Hematopoietic multipotent progenitor cell treated with erythropoietin and hydrocortisone succinate and interleukin-3 and kit ligand, for 17 days (in vitro differentiated cells): ENCODE measurements around the gene CACHD1.
"Not testable (repeated sequence)": the region's sequence is repeated elsewhere in the genome, so short reads cannot be mapped to it uniquely, and the experiment has no call there.

Experiments used
- DNase-seq: peaks from one replicate; pipeline ENCODE4 v3.0.0-alpha.2; 2015; ENCODE audit warnings: low spot score

Gene CACHD1

GRCh38 chr1:64701886-64702285 lies 232.0 kb downstream of the CACHD1 start:
- no peak for DNase-seq

DNA sequence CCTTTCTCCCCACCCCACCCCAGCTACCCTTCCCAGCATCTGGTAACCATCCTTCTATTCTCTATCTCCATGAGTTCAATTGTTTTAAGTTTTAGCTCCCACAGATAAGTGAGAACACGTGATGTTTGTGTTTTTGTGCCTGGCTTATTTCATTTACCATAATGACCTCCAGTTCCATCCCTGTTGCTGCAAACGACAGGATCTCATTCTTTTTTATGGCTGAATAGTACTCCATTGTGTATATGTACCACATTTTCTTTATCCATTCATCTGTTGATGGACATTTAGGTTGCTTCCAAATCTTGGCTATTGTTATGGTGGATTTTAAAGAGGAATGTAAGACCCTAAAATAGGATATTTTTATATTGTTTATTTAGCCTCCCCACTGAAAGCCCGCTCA lies 232.7 kb downstream of the CACHD1 start:
- not testable (repeated sequence) for DNase-seq

- DNase-seq: no peak
Measured at GRCh38 chr1:64703600-64703999, 233.7 kb downstream of the CACHD1 start.

DNA sequence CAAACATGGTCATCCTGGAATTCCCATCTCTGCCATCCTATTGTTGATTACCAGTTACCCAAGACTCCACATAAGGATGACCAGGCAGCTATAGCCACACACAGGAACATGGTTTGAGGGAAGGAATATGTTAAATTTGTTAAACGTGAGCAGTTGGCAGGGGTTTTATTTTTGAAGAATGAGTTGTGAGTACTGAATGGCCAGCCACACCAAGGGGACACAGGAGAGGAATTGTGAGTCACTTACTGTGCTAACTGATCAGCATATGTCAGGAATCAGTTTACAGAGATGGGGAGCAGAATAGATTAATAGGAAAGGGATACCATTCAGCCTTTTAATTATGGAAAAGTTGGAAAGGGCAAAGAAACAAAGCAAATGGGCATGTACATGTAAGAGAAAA lies 235.7 kb downstream of the CACHD1 start:
- DNase-seq: no peak

DNA sequence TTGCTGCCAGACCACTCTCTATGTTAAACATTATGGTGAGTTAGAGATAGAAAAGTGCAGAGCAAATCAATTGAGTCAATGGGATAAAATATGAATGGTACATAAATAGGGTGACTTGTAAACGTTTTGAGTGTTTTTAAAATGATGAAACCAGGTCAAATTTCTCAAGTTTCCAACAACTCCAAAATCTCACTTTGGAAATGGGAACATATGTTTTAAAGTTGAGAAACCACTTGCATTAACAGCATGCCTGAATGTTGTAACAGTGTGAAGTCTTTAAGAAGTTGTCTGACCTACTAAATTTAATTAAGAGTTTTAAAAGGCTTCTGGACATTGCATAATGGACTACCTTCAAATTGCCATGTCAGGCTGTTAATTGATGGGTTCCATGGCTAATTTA lies 241.3 kb downstream of the CACHD1 start:
- no peak for DNase-seq

DNA sequence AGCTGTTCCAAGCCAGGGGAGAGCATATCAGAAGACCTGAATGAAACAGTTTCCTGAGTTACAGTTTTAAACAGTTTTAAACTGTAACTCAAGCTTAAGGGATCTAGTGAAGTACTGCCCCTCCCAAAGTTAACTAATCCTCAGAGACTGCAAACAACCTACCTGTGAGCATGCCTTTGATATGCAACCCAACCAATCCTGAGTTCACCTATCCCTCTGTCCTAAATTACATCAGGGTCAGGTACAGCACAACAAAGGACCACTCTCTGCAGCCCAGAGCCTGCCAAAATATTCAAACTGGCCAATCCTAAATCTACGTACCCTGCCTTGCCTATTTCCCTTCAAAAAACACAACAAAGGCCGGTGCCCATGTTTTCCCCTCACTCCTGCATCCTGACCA lies 242.1 kb downstream of the CACHD1 start:
- no peak for DNase-seq

GRCh38 chr1:64715186-64715585 lies 245.3 kb downstream of the CACHD1 start:
- DNase-seq: no peak

DNA sequence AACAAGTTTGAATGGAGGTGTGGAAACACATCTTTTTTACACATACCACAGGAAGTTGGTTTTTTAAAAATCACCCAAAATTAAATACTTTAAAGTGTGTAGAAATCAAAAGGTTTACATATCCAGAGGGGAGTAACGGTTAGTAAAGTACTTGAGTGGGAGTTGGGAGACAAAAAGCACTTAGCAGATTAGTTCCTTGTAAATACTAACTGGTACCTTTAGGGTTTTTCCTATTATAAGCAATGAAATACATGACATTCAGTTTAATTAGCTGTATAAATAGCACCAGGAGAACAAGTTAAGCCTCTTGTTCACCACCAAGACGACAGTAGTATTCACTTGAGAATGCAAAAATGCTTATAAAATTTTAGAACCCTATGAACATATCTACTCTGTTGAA lies 251.2 kb downstream of the CACHD1 start:
- no peak for DNase-seq

- DNase-seq: no peak
Measured at GRCh38 chr1:64721576-64722145, 251.7 kb downstream of the CACHD1 start.

DNA sequence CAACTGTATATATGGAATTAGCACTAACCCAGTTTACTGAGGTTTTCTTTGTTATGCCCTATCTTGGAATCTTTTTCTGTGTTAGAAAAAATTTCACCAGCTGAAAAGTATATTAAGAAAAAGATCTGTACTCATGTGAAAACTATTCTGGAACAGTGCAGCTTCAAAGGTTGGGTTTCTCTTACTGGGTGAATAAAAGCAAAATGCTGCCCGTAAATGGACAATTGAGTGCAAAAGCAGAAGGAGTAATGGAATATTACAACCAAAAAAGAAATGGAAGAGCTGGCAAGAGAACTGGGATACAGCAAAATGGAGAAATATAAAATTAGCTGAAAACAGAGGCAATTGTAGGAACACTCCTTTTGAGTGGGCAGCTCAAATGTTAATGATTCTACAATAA lies 257.9 kb downstream of the CACHD1 start:
- no peak for DNase-seq

- DNase-seq: no peak
Measured at GRCh38 chr1:64733581-64734286, 263.8 kb downstream of the CACHD1 start.

DNA sequence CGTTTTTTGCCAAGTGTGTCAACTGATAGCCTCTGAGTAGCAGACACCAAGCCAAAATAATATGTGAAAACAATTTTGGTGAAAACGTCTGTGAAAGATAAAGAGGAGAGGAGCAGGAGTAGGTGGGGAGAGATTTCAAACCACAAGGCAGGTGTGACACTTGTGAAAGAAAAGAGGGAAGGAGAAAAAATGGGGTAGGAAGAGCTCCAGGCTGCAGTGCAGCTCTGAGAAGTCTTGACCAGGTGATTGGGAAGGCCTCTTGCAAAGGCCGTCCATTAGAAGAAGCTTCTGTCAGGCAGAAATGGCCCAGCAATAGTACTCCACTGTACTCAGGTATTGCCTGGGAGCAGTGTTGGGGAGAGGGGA lies 264.3 kb downstream of the CACHD1 start:
- no peak for DNase-seq

GRCh38 chr1:64740687-64741086 lies 270.8 kb downstream of the CACHD1 start:
- not testable (repeated sequence) for DNase-seq
